Uterus (tissue), 2 donors: Measurements from ENCODE around the gene SMAD3.

ENCODE experiments used
- CTCF ChIP-seq, 4 experiments: fragments of 200-600 bp in 2 of 4; fragments of 450-650 bp in 2 of 4; sonication (generic) in 2 of 4; IDR thresholded peaks; one replicate each; pipeline ENCODE4 v1.5.1; 2016 to 2019; ENCODE audit warnings: antibody characterized with exemption in 4 of 4, mild to moderate bottlenecking in 2 of 4, moderate library complexity in 1 of 4
- POLR2A ChIP-seq, 2 donors: fragments of 450-650 bp; IDR thresholded peaks; one replicate each; pipeline ENCODE4 v1.6.1; 2016; ENCODE audit warnings: antibody characterized with exemption in 2 of 2, mild to moderate bottlenecking in 1 of 2, moderate library complexity in 1 of 2

GRCh38 chr15:67074886-67075229 is 9.5 kb downstream of the SMAD3 start:
- no peak for TF ChIP-seq POLR2A (IDR thresholded peaks at IDR 0.05)
- no peak for TF ChIP-seq CTCF (IDR thresholded peaks at IDR 0.05)
